Activated CD4-positive, alpha-beta T cell treated with anti-CD3 and anti-CD28 coated beads, Interleukin-10, Interleukin-2, amounts not matched to agents 100 ng/mL and 50 ng/mL, durations not matched to agents 16 hours and 8 hours (primary cell): Measurements from ENCODE around the gene TERB1.

ENCODE experiments used
- DNase-seq: peaks from one replicate; pipeline ENCODE4 v3.0.0-alpha.2; 2020

The TERB1 gene

GRCh38 chr16:66741169-66741900 lies 60.0 kb downstream of the TERB1 start:
- DNase-seq = no peak

GRCh38 chr16:66740533-66740932 lies 60.9 kb downstream of the TERB1 start:
- no peak for DNase-seq

GRCh38 chr16:66740010-66740409 lies 61.4 kb downstream of the TERB1 start:
- DNase-seq = peak; percentile 42

GRCh38 chr16:66735891-66736290 lies 65.5 kb downstream of the TERB1 start:
- DNase-seq = no peak

- DNase-seq = no peak
Measured at GRCh38 chr16:66731101-66731500, 70.3 kb downstream of the TERB1 start.

- DNase-seq = no peak
Measured at GRCh38 chr16:66728804-66729203, 72.6 kb downstream of the TERB1 start.

- peak; percentile 57 for DNase-seq
Measured at GRCh38 chr16:66728117-66728787, 73.1 kb downstream of the TERB1 start.

- DNase-seq = no peak
Measured at GRCh38 chr16:66720766-66721165, 80.6 kb downstream of the TERB1 start.

- no peak for DNase-seq
Measured at GRCh38 chr16:66719246-66719645, 82.1 kb downstream of the TERB1 start.

GRCh38 chr16:66717776-66718175 lies 83.6 kb downstream of the TERB1 start:
- no peak for DNase-seq

- DNase-seq = peak; percentile 39
Measured at GRCh38 chr16:66717112-66717675, 84.2 kb downstream of the TERB1 start.

- DNase-seq = no peak
Measured at GRCh38 chr16:66714654-66715307, 86.6 kb downstream of the TERB1 start.

- DNase-seq = no peak
Measured at GRCh38 chr16:66714062-66714461, 87.3 kb downstream of the TERB1 start.

- DNase-seq = no peak
Measured at GRCh38 chr16:66713076-66713475, 88.3 kb downstream of the TERB1 start.

- DNase-seq = no peak
Measured at GRCh38 chr16:66712512-66712911, 88.9 kb downstream of the TERB1 start.

GRCh38 chr16:66711581-66711980 lies 89.8 kb downstream of the TERB1 start:
- DNase-seq = no peak

GRCh38 chr16:66706506-66706880 lies 94.9 kb downstream of the TERB1 start:
- DNase-seq = no peak

GRCh38 chr16:66705790-66706505 lies 95.4 kb downstream of the TERB1 start:
- no peak for DNase-seq
